Tibial artery (tissue), 4 donors: Measurements from ENCODE around the gene FXR1.

ENCODE experiments used
- DNase-seq, 2 donors: peaks; one replicate each; pipeline ENCODE4 v3.0.0-alpha.2; 2019
- H3K27ac ChIP-seq, 2 donors: fragments of 200-600 bp; sonication (generic) in 1 of 2; 1 replicate in 1 of 2; 2 replicates in 1 of 2; pipeline ENCODE4 v1.5.1; 2018 to 2019; ENCODE audit warnings: mild to moderate bottlenecking in 1 of 2
- H3K27me3 ChIP-seq, 2 donors: fragments of 200-600 bp; sonication (generic) in 1 of 2; one replicate each; pipeline versions ENCODE4 v1.5.1 to v1.6.0; 2016 to 2019
- H3K36me3 ChIP-seq, 3 donors: fragments of 200-600 bp; sonication (generic) in 2 of 3; one replicate each; pipeline ENCODE4 v1.5.1; 2016 to 2019; ENCODE audit warnings: mild to moderate bottlenecking in 2 of 3
- H3K4me1 ChIP-seq, 4 donors: fragments of 200-600 bp; sonication (generic) in 2 of 4; 1 replicate in 3 of 4; 2 replicates in 1 of 4; pipeline ENCODE4 v1.5.1; 2016 to 2019
- H3K4me3 ChIP-seq, 2 donors: fragments of 200-600 bp; sonication (generic) in 1 of 2; 1 replicate in 1 of 2; 2 replicates in 1 of 2; pipeline ENCODE4 v1.5.1; 2018 to 2019; ENCODE audit warnings: mild to moderate bottlenecking in 2 of 2
- H3K9me3 ChIP-seq, 3 donors: fragments of 200-600 bp; sonication (generic) in 1 of 3; one replicate each; pipeline ENCODE4 v1.5.1; 2016 to 2019
- CTCF ChIP-seq, 2 experiments: fragments of 200-600 bp in 1 of 2; fragments of 450-650 bp in 1 of 2; IDR thresholded peaks; one replicate each; pipeline ENCODE4 v1.5.1; 2017 to 2019; ENCODE audit warnings: antibody characterized with exemption in 2 of 2, mild to moderate bottlenecking in 1 of 2, moderate library complexity in 1 of 2
- intact Hi-C: fragments of 100-400 bp; cut with DNase I; formaldehyde crosslinking; loops from one replicate; pipeline ENCODE4 v1.15.0; 2023; ENCODE audit warnings: low total_unique reads

FXR1 gene

GRCh38 chr3:180910823-180911222 lies 1.6 kb upstream of the FXR1 start:
- intact Hi-C loops, result loop anchor here (5.0 kb wide), 1 partner anchor 76 kb away; the partner anchor contains the start of gene DNAJC19
- DNase-seq, result no peak
- Histone ChIP-seq H3K9me3 (no peaks in the 10 kb centered on the region), H3K36me3 (no peaks in the 10 kb centered on the region), H3K4me1 (peaks cover 0 to 31% (median 13%) of the 10 kb centered on the region in 4 donors), H3K4me3 (no peak overlapping the region), H3K27me3 (no peaks in the 10 kb centered on the region), H3K27ac (no peak overlapping the region)
- TF ChIP-seq CTCF (IDR thresholded peaks at IDR 0.05), result no peak

GRCh38 chr3:180911876-180912303 lies 580 bp upstream of the FXR1 start:
- peak overlapping the region; percentile 91 to 94 for H3K27ac ChIP-seq
- intact Hi-C loops, result loop anchor here (5.0 kb wide), 1 partner anchor 75 kb away; the partner anchor contains the start of gene DNAJC19
- H3K36me3 ChIP-seq, result peaks cover 0 to 8% (median 0%) of the 10 kb centered on the region in 3 donors
- H3K27me3 ChIP-seq, result no peaks in the 10 kb centered on the region
- no peak for DNase-seq
- H3K9me3 ChIP-seq, result no peaks in the 10 kb centered on the region
- peaks cover 0 to 35% (median 13%) of the 10 kb centered on the region in 4 donors for H3K4me1 ChIP-seq
- peak overlapping the region; percentile 91 to 95 for H3K4me3 ChIP-seq
- no peak for TF ChIP-seq CTCF (IDR thresholded peaks at IDR 0.05)

GRCh38 chr3:180913581-180914404 lies 1.3 kb downstream of the FXR1 start:
- intact Hi-C loops, result loop anchor here (5.0 kb wide), 1 partner anchor 74 kb away; the partner anchor contains the start of gene DNAJC19
- no peak for DNase-seq
- Histone ChIP-seq H3K4me1 (peaks cover 0 to 35% (median 14%) of the 10 kb centered on the region in 4 donors), H3K36me3 (peaks cover 0 to 9% (median 0%) of the 10 kb centered on the region in 3 donors), H3K27ac (peak overlapping the region; percentile 91 to 94), H3K9me3 (no peaks in the 10 kb centered on the region), H3K4me3 (peak overlapping the region; percentile 91 to 95), H3K27me3 (no peaks in the 10 kb centered on the region)
- no peak for TF ChIP-seq CTCF (IDR thresholded peaks at IDR 0.05)

GRCh38 chr3:180918542-180918941 lies 6.1 kb downstream of the FXR1 start:
- TF ChIP-seq CTCF (IDR thresholded peaks at IDR 0.05), result no peak
- intact Hi-C loops, result no loop called here
- DNase-seq, result no peak
- Histone ChIP-seq H3K36me3 (peaks cover 0 to 9% (median 0%) of the 10 kb centered on the region in 3 donors), H3K27me3 (no peaks in the 10 kb centered on the region), H3K4me3 (no peak overlapping the region), H3K9me3 (no peaks in the 10 kb centered on the region), H3K27ac (no peak overlapping the region), H3K4me1 (peaks cover 0 to 67% (median 22%) of the 10 kb centered on the region in 4 donors)

- H3K4me1 ChIP-seq, result peaks cover 0 to 73% (median 12%) of the 10 kb centered on the region in 4 donors
- H3K27ac ChIP-seq, result no peak overlapping the region
- no peaks in the 10 kb centered on the region for H3K36me3 ChIP-seq
- H3K9me3 ChIP-seq, result no peaks in the 10 kb centered on the region
- H3K27me3 ChIP-seq, result no peaks in the 10 kb centered on the region
- H3K4me3 ChIP-seq, result no peak overlapping the region
- TF ChIP-seq CTCF (IDR thresholded peaks at IDR 0.05), result no peak
- no peak for DNase-seq
- intact Hi-C loops, result no loop called here
Measured at GRCh38 chr3:180922242-180922641, 9.8 kb downstream of the FXR1 start.
